ENCODE data around the gene PBX4. TPM values are rescaled to one million over a fixed set of nuclear protein-coding genes. Genes with fewer than 3 reads are reported as not detected.

PBX4 gene
- polyA plus RNA-seq, 4 donors: 3.2 to 8.9 (median 3.6) TPM

DNA sequence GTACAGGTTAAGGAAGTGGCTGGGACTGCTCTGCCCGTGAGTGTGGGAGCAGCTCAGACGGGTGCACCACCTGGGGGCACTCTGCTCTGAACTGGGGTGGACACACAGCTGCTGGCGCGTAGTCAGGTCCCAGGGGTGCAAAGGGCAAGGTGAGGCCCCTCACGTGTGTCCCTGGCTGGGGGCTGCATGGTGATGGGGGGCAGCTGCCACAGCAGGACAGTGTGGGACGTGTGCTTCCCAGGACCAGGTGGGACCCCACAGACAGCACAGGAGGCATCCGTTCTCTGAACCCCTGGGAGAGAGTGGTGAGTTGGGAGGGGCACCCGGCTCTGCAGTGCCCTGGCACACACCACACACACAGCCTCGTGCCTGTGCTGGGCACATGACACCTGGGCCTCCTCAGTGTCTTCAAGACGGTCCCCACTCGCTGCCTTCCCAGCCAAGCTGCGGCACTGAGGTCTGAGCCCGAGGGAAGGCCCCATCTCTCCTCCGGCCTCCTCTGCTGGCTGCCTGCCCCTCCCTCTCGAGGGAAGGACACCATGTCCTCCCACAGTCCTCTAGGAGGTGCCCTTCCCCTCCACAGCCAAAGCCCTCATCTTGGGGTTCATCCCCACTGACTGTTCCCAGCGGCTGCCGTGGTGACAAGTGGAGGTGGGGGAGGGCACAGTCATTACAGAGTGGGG lies 55.7 kb downstream of the PBX4 start:
- DNase-seq (ENCODE audit: low read depth in 4 of 4, low spot score in 3 of 4): no peak

- no peak for DNase-seq (ENCODE audit: low read depth in 4 of 4, low spot score in 3 of 4)
Measured at GRCh38 chr19:19561946-19562664, 56.4 kb downstream of the PBX4 start.

GRCh38 chr19:19559931-19560330 lies 58.6 kb downstream of the PBX4 start:
- DNase-seq (ENCODE audit: low read depth in 4 of 4, low spot score in 3 of 4): no peak

- no peak for DNase-seq (ENCODE audit: low read depth in 4 of 4, low spot score in 3 of 4)
Measured at GRCh38 chr19:19558636-19559035, 59.9 kb downstream of the PBX4 start.

DNA sequence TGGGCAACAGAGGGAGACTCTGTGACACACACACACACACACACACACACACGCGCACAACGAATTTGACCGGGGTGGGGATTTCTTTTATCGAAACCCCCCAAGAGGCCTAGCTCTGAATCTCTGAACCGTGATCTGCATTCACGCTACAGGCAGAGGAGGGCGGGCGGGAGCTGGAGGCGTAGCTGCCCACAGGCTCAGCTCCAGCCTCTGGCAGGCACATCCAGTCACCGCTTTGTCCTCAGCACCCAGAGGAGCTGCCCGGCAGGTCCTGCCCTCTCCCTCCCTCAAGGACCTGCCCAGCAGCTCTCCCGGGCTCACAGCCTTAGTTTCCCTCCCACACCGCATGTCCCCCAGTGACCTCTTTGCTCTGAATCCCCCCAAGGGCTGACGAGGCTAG lies 60.4 kb downstream of the PBX4 start:
- DNase-seq (ENCODE audit: low read depth in 4 of 4, low spot score in 3 of 4): no peak

DNA sequence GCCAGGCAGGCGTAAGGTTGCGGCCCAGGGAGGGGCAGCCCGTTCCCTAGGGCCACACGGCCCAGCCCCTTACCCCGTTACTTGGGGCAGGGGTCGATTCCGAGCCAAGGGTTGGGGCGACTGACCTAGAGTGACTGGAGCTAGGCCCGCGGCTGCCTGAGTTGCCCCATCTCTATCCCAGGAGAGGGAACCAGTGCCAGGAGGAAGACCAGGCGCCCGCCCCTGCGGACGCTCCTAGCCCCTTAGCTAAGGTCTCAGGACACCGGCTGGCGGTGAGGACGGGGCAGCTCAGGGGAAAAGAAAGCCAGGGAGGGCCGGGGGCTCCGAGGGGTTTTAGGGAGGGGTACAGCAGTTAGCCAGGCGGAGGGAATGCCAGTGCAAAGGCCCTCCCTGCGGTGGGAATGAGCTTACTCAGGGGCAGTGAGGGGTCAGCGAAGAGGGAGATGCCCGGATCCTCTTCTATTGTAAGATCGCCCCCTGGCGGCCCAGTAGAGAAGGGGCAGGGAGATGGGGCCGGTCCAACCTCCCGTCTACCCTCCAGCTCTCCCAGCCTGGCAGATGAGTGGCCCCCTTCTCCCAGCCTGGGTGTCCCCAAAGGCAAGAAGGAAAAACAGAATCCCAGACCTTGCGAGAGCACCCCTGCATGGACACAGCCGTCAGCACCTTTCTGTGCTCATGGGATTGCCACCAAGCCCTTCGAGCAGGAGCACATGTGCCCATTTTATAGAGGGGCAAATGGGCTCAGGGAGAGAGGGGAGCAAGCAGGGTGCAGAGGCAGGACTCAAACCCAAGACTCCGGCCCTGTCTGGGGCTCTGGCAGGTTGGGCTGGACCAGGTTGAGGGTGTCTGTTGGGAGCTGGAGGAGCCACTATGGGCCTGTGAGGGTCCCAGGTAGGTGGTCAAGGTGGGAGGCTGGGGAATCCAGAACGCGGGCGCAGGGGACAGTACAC lies 64.1 kb downstream of the PBX4 start:
- no peak for DNase-seq (ENCODE audit: low read depth in 4 of 4, low spot score in 3 of 4)

GRCh38 chr19:19553670-19554069 lies 64.8 kb downstream of the PBX4 start:
- no peak for DNase-seq (ENCODE audit: low read depth in 4 of 4, low spot score in 3 of 4)

- no peak for DNase-seq (ENCODE audit: low read depth in 4 of 4, low spot score in 3 of 4)
Measured at GRCh38 chr19:19552798-19553197, 65.7 kb downstream of the PBX4 start.

GRCh38 chr19:19551853-19552192 lies 66.7 kb downstream of the PBX4 start:
- no peak for DNase-seq (ENCODE audit: low read depth in 4 of 4, low spot score in 3 of 4)

GRCh38 chr19:19550972-19551852 lies 67.3 kb downstream of the PBX4 start:
- no peak for DNase-seq (ENCODE audit: low read depth in 4 of 4, low spot score in 3 of 4)

DNA sequence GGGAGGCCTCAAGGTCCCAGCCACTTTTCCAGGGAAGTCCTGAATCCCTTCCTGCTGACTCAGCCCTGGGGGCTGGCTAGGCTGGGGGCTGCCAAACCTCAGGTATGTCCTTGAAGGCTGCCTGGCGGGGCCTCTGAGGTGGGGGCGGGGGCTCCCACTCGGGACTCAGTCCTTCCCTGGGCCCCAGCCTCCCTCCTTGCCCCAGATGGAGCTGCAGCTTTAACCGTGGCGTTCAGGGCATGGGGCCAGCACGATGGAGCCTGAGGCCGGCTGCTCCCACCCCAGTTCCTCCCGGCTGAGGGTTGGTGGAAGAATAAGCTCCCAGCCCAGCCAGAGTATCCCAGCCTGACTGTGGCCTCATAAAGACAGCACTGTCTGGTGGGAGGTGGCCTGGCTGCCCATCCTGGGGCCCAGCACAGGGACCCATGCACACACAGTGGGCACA lies 68.0 kb downstream of the PBX4 start:
- no peak for DNase-seq (ENCODE audit: low read depth in 4 of 4, low spot score in 3 of 4)

- no peak for DNase-seq (ENCODE audit: low read depth in 4 of 4, low spot score in 3 of 4)
Measured at GRCh38 chr19:19549804-19550464, 68.6 kb downstream of the PBX4 start.

GRCh38 chr19:19548915-19549759 lies 69.3 kb downstream of the PBX4 start:
- no peak for DNase-seq (ENCODE audit: low read depth in 4 of 4, low spot score in 3 of 4)

DNA sequence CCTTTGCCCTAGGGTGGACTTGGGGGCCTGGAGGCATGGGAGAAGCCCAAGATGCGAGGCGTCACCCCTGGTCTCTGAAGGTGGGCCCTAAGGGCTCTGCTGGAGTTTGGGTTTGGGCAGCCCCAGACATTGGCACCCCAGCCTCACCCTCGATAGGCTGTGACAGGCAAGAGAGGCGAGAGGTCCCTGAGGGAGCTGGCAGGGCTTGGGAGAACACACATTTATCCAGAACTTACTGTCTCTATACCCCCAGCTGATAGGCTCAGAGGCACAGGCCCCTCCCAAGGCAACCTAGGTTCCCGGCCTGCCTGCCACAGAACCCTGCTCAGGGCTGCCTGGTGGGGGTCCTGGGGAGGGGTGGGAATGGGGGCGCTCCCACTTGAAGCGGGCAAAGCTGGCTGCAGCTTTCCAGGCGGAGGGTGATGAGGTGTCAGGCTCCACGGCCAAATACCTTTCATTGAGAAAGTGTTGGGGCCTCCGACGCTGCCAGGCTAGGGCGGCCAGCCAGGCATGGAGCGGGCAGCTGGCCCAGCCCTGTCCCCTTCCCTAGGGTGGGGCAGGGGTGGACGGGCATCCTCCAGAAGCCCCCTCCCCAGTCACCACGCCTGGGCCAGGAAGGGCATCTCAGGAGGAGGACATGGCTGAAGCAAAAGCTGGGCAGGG lies 70.7 kb downstream of the PBX4 start:
- no peak for DNase-seq (ENCODE audit: low read depth in 4 of 4, low spot score in 3 of 4)

DNA sequence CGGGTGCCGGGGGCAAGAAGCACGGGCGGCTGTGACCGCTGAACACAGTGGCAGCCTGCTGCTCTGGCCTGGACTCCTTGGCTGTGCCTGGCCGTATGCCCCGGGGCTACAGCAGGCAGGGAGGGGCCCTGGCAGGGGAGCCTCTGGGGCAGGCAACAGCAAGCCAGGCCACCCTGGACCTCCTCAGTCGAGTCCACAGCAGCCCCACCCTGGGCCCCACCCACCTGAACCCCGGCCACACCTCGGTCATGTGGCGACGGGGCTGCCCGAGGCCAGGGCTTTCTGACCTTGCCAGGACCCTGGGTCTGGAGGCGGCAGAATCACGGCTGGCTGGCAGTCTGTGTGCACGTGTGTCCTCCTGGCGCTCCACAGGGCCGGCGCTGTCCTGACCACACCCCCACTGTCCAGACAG lies 71.7 kb downstream of the PBX4 start:
- DNase-seq (ENCODE audit: low read depth in 4 of 4, low spot score in 3 of 4): no peak

- no peak for DNase-seq (ENCODE audit: low read depth in 4 of 4, low spot score in 3 of 4)
Measured at GRCh38 chr19:19545707-19546106, 72.8 kb downstream of the PBX4 start.

DNA sequence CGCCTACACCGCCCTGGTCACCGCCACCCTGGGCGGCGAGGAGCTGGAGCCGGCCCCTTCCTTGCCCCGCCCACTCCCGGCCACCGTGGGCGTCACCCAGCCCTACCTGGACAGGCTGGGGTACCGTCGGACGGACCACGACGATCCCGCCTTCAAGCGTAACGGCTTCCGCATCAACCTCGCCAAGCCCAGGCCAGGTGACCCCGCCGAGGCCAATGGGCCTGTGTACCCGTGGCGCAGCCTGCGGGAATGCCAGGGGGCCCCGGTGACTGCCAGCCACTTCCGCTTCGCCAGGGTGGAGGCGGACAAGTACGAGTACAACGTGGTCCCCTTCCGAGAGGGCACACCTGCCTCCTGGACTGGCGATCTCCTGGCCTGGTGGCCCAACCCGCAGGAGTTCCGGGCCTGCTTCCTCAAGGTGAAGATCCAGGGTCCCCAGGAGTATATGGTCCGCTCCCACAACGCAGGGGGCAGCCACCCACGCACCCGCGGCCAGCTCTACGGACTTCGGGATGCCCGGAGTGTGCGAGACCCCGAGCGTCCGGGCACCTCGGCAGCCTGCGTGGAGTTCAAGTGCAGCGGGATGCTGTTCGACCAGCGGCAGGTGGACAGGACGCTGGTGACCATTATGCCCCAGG lies 73.4 kb downstream of the PBX4 start:
- DNase-seq (ENCODE audit: low read depth in 4 of 4, low spot score in 3 of 4): no peak

Measured in left renal pelvis (tissue), 4 donors.